AG09309 (cell line): ENCODE data around the gene ZNF324.

Source experiments
- DNase-seq: peaks from one replicate; pipeline ENCODE4 v3.0.0-alpha.2; 2010; ENCODE audit warnings: low read depth
- H3K4me3 ChIP-seq: 2 replicates; pipeline ENCODE4 v1.5.1; 2011; ENCODE audit warnings: mild to moderate bottlenecking, low read depth, low read length, moderate library complexity; ENCODE audit not compliant: control insufficient read depth
- CTCF ChIP-seq: IDR thresholded peaks from 2 replicates; pipeline ENCODE4 v1.5.1; 2011; ENCODE audit warnings: mild to moderate bottlenecking, low read depth, low read length, inconsistent platforms; ENCODE audit not compliant: insufficient read depth, control insufficient read depth; ENCODE audit errors: missing control alignments

ZNF324 gene

DNA sequence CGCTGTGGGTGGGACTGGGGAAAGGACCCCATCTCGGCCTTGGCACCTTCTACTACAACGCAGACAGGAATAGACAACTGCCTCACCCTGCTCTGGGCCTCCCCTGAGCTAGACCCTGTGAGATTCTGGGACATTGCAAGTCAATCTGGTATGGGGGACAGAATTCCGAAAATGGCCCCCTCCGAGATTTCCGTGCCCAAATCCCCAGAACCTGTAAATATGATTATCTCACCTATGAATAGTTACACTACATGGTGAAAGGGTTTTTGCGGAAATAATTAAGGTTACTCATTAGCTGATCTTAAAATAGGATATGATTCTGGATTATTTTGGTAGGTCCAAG, 53.3 kb downstream of the ZNF324 start:
- TF ChIP-seq CTCF: no peak
- no peak for DNase-seq
- H3K4me3 ChIP-seq: peak overlapping the region; percentile 63

- no peak for DNase-seq
- no peak for TF ChIP-seq CTCF
- H3K4me3 ChIP-seq: no peak overlapping the region
Measured at GRCh38 chr19:58521651-58522050, 54.8 kb downstream of the ZNF324 start.

DNA sequence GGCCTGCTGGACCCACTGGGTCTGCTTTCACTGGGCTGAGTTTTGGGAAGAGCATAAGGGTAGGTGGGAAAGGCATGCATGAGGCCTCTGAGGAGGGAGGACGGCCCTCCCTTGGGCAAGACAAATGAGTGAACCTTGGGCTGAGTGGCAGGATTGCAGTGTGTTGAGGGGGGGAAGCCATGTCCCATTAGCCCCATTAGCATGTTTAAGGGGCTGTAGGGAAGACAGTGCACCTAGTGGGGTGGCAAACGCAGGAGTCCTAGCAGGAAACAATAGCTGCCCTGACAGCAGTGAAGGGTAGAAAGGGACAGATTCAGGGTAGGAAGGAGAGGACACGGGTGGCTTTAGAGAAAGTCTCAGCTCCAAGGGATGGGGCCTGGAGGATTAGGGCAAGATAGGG, 55.8 kb downstream of the ZNF324 start:
- DNase-seq: no peak
- no peak overlapping the region for H3K4me3 ChIP-seq
- no peak for TF ChIP-seq CTCF
